Glutamatergic neuron (in vitro differentiated cells): ENCODE measurements around the gene DCUN1D2. TPM values are rescaled to one million over a fixed set of nuclear protein-coding genes. Genes with fewer than 3 reads are reported as not detected.
"Not testable (repeated sequence)": the region's sequence is repeated elsewhere in the genome, so short reads cannot be mapped to it uniquely, and the experiment has no call there.

Source experiments
- DNase-seq: peaks from one replicate; pipeline ENCODE4 v3.0.0; 2022
- H3K27ac Mint-ChIP-seq: one replicate; pipeline ENCODE4 v1.8.0; 2020; ENCODE audit warnings: mild to moderate bottlenecking, mixed read lengths, inconsistent platforms; ENCODE audit not compliant: unreplicated experiment
- H3K27me3 Mint-ChIP-seq: one replicate; pipeline ENCODE4 v1.8.0; 2020; ENCODE audit warnings: mild to moderate bottlenecking, moderate library complexity, mixed read lengths, inconsistent platforms; ENCODE audit not compliant: unreplicated experiment
- H3K36me3 Mint-ChIP-seq: one replicate; pipeline ENCODE4 v1.8.0; 2020; ENCODE audit warnings: mild to moderate bottlenecking, mixed read lengths, inconsistent platforms; ENCODE audit not compliant: unreplicated experiment
- H3K4me1 Mint-ChIP-seq: one replicate; pipeline ENCODE4 v1.8.0; 2020; ENCODE audit warnings: mild to moderate bottlenecking, low read depth, mixed read lengths, inconsistent platforms; ENCODE audit not compliant: unreplicated experiment
- H3K4me3 Mint-ChIP-seq: one replicate; pipeline ENCODE4 v1.8.0; 2020; ENCODE audit warnings: mild to moderate bottlenecking, mixed read lengths, inconsistent platforms; ENCODE audit not compliant: unreplicated experiment
- H3K9me3 Mint-ChIP-seq: one replicate; pipeline ENCODE4 v1.8.0; 2020; ENCODE audit warnings: mild to moderate bottlenecking, moderate library complexity, mixed read lengths, inconsistent platforms; ENCODE audit not compliant: unreplicated experiment
- CTCF ChIP-seq: fragments of 200-600 bp; sonication (generic); IDR thresholded peaks from one replicate; pipeline ENCODE4 v1.5.0; 2021; ENCODE audit not compliant: partially characterized antibody, unreplicated experiment
- total RNA-seq: library from RNA; stranded (reverse); fragmentation: NEBNext Ultra II Directional; extraction: Animal tissue kit (Norgen Biotek cat#: 25700); gene quantifications from one replicate; pipeline ENCODE4 v1.2.1, GENCODE V29; 2021; ENCODE audit not compliant: unreplicated experiment

DCUN1D2 gene
- total RNA-seq, 1 donor from 2014 or later: 97.7 TPM

DNA sequence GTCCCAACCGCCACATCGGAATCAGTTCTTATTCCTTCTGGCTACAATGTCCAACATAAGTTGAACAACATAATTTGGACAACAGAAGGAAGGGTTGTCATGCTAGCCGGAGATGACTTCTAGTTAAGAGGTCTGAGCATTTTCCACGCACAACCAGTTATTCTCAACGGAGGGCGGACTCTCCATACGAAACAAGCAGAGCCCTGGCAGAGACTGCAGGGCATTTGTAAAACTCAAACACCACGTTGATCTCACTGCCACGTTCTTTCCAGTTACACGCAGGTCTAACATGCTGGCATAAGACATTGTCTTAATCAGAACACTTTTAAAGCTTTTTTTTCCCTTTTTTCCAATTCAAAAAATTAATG is 38.3 kb upstream of the DCUN1D2 start:
- no peak for TF ChIP-seq CTCF
- H3K4me3 Mint-ChIP-seq: no peak overlapping the region
- H3K4me1 Mint-ChIP-seq: peaks cover 15% of the 10 kb centered on the region
- no peak overlapping the region for H3K27ac Mint-ChIP-seq
- peaks cover 5% of the 10 kb centered on the region for H3K9me3 Mint-ChIP-seq
- H3K36me3 Mint-ChIP-seq: peaks cover 3% of the 10 kb centered on the region
- H3K27me3 Mint-ChIP-seq: no peaks in the 10 kb centered on the region
- DNase-seq: no peak

GRCh38 chr13:113528101-113528812 is 37.7 kb upstream of the DCUN1D2 start:
- DNase-seq: no peak
- no peak for TF ChIP-seq CTCF
- no peak overlapping the region for H3K27ac Mint-ChIP-seq
- H3K27me3 Mint-ChIP-seq: no peaks in the 10 kb centered on the region
- H3K9me3 Mint-ChIP-seq: peaks cover 5% of the 10 kb centered on the region
- peak overlapping the region; percentile 47 for H3K4me3 Mint-ChIP-seq
- peaks cover 15% of the 10 kb centered on the region for H3K4me1 Mint-ChIP-seq
- peaks cover 3% of the 10 kb centered on the region for H3K36me3 Mint-ChIP-seq

GRCh38 chr13:113527272-113527958 is 36.9 kb upstream of the DCUN1D2 start:
- Mint-ChIP-seq H3K27ac (no peak overlapping the region), H3K27me3 (no peaks in the 10 kb centered on the region), H3K9me3 (peaks cover 5% of the 10 kb centered on the region), H3K36me3 (peaks cover 8% of the 10 kb centered on the region), H3K4me1 (peaks cover 15% of the 10 kb centered on the region), H3K4me3 (peak overlapping the region; percentile 47)
- no peak for DNase-seq
- TF ChIP-seq CTCF: no peak

DNA sequence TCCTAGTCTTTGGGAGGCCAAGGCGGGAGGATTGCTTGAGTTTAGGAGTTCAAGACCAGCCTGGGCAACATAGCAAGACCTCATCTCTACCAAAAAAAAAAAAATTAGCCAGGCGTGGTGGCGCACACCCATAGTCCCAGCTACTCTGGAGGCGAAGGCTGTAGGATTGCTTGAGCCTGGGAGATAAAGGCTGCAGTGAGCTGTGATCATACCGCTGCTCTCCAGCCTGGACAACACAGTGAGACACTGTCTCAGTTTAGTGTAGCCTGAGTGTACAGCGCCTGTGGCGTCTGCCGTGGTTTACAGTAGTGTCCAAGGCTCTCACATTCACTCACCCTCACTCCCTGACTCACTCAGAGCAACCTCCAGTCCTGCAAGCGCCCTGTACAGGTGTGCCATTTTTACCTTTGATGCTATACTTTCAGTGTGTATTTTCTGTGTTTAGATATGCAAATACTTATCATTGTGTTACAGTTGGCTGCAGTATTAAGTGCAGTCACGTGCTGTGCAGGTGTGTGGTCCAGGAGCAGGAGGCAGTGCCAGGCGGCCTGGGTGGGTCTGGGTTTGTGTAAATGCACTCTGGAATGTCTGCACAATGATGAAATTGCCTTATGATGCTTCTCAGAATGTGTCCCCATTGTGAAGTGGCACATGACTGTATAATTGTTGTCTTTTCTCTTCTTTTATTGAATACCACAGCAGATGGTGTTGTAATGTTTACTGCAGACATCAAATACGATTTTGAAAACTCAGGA is 36.1 kb upstream of the DCUN1D2 start:
- H3K27me3 Mint-ChIP-seq: no peaks in the 10 kb centered on the region
- no peak overlapping the region for H3K27ac Mint-ChIP-seq
- TF ChIP-seq CTCF: no peak
- peaks cover 8% of the 10 kb centered on the region for H3K36me3 Mint-ChIP-seq
- peaks cover 13% of the 10 kb centered on the region for H3K4me1 Mint-ChIP-seq
- H3K4me3 Mint-ChIP-seq: no peak overlapping the region
- DNase-seq: no peak
- peaks cover 5% of the 10 kb centered on the region for H3K9me3 Mint-ChIP-seq

GRCh38 chr13:113522438-113522837 is 31.9 kb upstream of the DCUN1D2 start:
- H3K4me1 Mint-ChIP-seq, H3K27me3 Mint-ChIP-seq, H3K4me3 Mint-ChIP-seq, DNase-seq, H3K9me3 Mint-ChIP-seq, H3K27ac Mint-ChIP-seq: not testable (repeated sequence)
- peaks cover 12% of the 10 kb centered on the region for H3K36me3 Mint-ChIP-seq
